Thoracic aorta (tissue), 2 donors: ENCODE results near the gene CNST. TPM values are rescaled to one million over a fixed set of nuclear protein-coding genes. Genes with fewer than 3 reads are reported as not detected.

ENCODE experiments used
- ATAC-seq: fragments of 150-250 bp; one replicate; pipeline ENCODE4 v1.8.0; 2017; ENCODE audit warnings: low read depth; ENCODE audit not compliant: insufficient number of reproducible peaks, low FRiP score
- DNase-seq: peaks from one replicate; pipeline ENCODE4 v3.0.0-alpha.2; 2020; ENCODE audit warnings: low spot score
- H3K27ac ChIP-seq, 2 donors: fragments of 200-600 bp; sonication (generic); 1 replicate in 1 of 2; 2 replicates in 1 of 2; pipeline ENCODE4 v1.5.1; 2016; ENCODE audit warnings: mild to moderate bottlenecking in 2 of 2, moderate library complexity in 2 of 2
- H3K27me3 ChIP-seq: fragments of 200-600 bp; sonication (generic); replicated peaks from 2 replicates; pipeline ENCODE4 v1.6.0; 2016; ENCODE audit warnings: mild to moderate bottlenecking; ENCODE audit not compliant: insufficient read depth
- H3K36me3 ChIP-seq: fragments of 200-600 bp; sonication (generic); one replicate; pipeline ENCODE4 v1.5.1; 2016
- H3K4me1 ChIP-seq, 2 donors: fragments of 200-600 bp; sonication (generic); 1 replicate in 1 of 2; 2 replicates in 1 of 2; pipeline versions ENCODE4 v1.5.1 to v1.6.0; 2016; ENCODE audit warnings: low read depth in 2 of 2, mild to moderate bottlenecking in 1 of 2; ENCODE audit not compliant: control insufficient read depth in 1 of 2
- H3K4me3 ChIP-seq: fragments of 200-600 bp; sonication (generic); 2 replicates; pipeline ENCODE4 v1.5.1; 2016; ENCODE audit warnings: mild to moderate bottlenecking
- H3K9me3 ChIP-seq: fragments of 200-600 bp; sonication (generic); 2 replicates; pipeline ENCODE4 v1.5.1; 2016
- total RNA-seq, 2 donors: library from RNA; depleted of rRNA; stranded (reverse); fragments of >200 nt; gene quantifications; one replicate each; pipeline versions ENCODE4 v1.1.0 to v1.2.3, GENCODE V29; 2016
- TF ChIP-seq, protein P1 (sequence below): fragments of 200-600 bp; sonication (generic); IDR thresholded peaks from one replicate; pipeline ENCODE4 v1.5.1; 2019; ENCODE audit warnings: antibody characterized with exemption

Gene CNST
- total RNA-seq, 2 donors from 2014 or later, result 20.7 to 29.3 TPM

DNA sequence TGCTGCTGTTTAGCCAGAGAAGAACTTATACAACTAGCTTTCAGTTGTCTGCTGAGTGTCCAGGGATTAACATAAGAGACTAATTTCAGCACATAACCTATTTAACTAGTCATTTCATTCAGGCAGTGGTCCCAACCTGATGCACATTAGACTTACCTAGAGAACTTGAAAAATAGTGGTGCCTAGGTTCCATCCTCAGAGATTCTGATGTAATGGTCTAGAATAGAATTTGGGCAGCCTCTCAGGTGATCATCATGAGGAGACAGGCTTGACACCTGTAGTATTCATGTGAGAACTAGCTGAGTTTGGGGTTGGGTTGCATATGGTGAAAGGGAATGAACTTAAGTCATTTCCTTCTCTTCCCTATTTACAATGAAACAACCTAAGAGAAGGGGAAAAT is 24.8 kb downstream of the CNST start:
- Histone ChIP-seq H3K4me3 (no peak overlapping the region), H3K4me1 (peaks cover 32 to 40% of the 10 kb centered on the region in 2 donors), H3K27me3 (no peaks in the 10 kb centered on the region), H3K9me3 (peaks cover 2% of the 10 kb centered on the region), H3K27ac (no peak overlapping the region), H3K36me3 (no peaks in the 10 kb centered on the region)
- TF ChIP-seq, protein P1, sequence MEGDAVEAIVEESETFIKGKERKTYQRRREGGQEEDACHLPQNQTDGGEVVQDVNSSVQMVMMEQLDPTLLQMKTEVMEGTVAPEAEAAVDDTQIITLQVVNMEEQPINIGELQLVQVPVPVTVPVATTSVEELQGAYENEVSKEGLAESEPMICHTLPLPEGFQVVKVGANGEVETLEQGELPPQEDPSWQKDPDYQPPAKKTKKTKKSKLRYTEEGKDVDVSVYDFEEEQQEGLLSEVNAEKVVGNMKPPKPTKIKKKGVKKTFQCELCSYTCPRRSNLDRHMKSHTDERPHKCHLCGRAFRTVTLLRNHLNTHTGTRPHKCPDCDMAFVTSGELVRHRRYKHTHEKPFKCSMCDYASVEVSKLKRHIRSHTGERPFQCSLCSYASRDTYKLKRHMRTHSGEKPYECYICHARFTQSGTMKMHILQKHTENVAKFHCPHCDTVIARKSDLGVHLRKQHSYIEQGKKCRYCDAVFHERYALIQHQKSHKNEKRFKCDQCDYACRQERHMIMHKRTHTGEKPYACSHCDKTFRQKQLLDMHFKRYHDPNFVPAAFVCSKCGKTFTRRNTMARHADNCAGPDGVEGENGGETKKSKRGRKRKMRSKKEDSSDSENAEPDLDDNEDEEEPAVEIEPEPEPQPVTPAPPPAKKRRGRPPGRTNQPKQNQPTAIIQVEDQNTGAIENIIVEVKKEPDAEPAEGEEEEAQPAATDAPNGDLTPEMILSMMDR, result no peak
- ATAC-seq (no peak), DNase-seq (no peak)

DNA sequence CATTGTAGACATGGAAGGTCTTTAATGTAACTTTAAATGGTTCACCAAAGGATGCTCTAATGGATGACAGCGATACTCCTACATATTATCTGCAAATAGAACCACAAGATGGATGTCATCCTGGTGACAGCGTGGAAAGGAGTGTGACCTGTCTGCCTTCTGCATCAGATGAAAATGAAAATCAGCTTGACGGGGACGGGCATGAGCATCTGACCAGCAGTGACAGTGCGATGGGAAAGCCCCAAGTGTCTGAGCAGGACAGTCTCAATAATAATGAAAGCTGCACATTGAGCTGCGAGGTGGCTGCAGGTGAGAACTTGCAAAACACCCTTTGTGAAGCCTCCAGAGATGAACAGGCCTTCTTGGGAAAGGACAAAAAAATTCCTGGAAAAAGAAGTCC is 25.2 kb downstream of the CNST start:
- no peak overlapping the region for H3K27ac ChIP-seq
- ATAC-seq, result no peak
- TF ChIP-seq, protein P1, result no peak
- DNase-seq, result no peak
- H3K4me1 ChIP-seq, result peaks cover 32 to 40% of the 10 kb centered on the region in 2 donors
- peaks cover 2% of the 10 kb centered on the region for H3K9me3 ChIP-seq
- no peak overlapping the region for H3K4me3 ChIP-seq
- H3K27me3 ChIP-seq, result no peaks in the 10 kb centered on the region
- no peaks in the 10 kb centered on the region for H3K36me3 ChIP-seq

DNA sequence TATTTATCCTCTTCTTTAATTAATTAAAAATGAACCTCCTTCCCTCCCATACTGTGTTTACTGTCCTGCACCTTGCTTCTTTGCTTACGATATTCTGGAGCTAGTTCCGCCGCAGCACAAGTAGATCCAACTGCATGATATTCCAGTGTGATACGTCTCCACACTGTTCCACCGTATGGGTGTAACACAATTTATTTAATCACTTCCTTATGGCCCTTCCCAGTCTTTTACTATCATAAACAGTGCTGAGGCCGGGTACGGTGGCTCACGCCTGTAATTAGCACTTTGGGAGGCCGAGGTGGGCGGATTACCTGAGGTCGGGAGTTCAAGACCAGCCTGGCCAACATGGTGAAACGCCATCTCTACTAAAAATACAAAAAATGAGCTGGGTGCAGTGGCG is 25.7 kb downstream of the CNST start:
- H3K27ac ChIP-seq, result no peak overlapping the region
- ATAC-seq, result no peak
- peaks cover 31 to 40% of the 10 kb centered on the region in 2 donors for H3K4me1 ChIP-seq

DNA sequence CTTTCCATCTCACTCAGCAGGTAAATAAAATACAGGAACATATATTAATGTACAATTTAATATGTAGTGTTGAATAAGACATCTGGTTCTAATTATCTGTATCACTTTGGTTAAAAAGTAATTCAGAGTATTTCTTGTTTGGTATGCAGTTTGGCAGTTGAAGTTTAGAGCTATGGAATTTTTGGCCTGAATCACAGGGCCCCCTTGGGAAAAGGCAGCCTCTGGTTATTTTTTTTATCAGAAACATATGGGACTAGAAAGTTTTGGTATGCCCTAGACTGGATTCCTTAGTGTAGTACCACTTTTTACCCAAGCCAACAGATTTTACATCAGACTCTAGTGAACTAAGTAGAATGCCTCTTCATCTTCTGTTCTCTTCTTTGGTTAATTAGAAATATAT is 26.4 kb downstream of the CNST start:
- no peak overlapping the region for H3K4me3 ChIP-seq
- no peaks in the 10 kb centered on the region for H3K36me3 ChIP-seq
- TF ChIP-seq, protein P1, result no peak
- H3K4me1 ChIP-seq, result peaks cover 29 to 36% of the 10 kb centered on the region in 2 donors
- H3K9me3 ChIP-seq, result peaks cover 2% of the 10 kb centered on the region
- DNase-seq (no peak), ATAC-seq (no peak)
- H3K27ac ChIP-seq, result peak overlapping the region; percentile 26 to 32
- no peaks in the 10 kb centered on the region for H3K27me3 ChIP-seq

More for the DNA sequence above, 25.7 kb downstream of the CNST start:
- Histone ChIP-seq H3K9me3 (peaks cover 2% of the 10 kb centered on the region), H3K36me3 (no peaks in the 10 kb centered on the region), H3K27me3 (no peaks in the 10 kb centered on the region), H3K4me3 (no peak overlapping the region)
- TF ChIP-seq, protein P1, result no peak
- DNase-seq, result no peak

DNA sequence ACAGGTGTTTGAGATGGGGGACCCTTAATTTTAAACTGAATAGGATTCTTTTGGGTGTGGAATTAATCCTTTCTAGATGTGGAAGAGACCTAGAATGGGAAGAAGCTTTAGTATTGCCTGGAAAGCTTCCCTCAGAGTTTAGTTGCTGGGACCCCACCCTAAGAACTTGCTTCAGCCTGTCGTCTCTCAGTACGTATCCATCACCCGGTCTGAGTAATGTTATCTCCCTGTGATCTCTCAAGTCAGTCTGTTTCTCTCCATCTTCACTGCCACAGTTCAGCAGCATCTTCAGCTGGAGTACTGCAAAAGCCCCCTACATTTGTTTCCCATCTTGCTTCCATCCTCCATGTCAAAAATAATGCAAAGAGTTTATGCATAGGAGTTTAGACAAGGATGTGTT is 28.9 kb downstream of the CNST start:
- DNase-seq (no peak), ATAC-seq (no peak)
- no peaks in the 10 kb centered on the region for H3K36me3 ChIP-seq
- H3K4me3 ChIP-seq, result no peak overlapping the region
- H3K4me1 ChIP-seq, result peaks cover 27 to 37% of the 10 kb centered on the region in 2 donors
- TF ChIP-seq, protein P1, result no peak
- no peak overlapping the region for H3K27ac ChIP-seq
- H3K27me3 ChIP-seq, result no peaks in the 10 kb centered on the region
- H3K9me3 ChIP-seq, result peaks cover under 1% of the 10 kb centered on the region
